BLaER1 (cell line): Measurements from ENCODE around the gene KLC3.
"Not testable (repeated sequence)": the region's sequence is repeated elsewhere in the genome, so short reads cannot be mapped to it uniquely, and the experiment has no call there.

ENCODE experiments used
- H3K27ac ChIP-seq: shearing (Covaris generic); formaldehyde crosslinking; 2 replicates; pipeline ENCODE4 v1.8.1; 2022
- H3K27me3 ChIP-seq: shearing (Covaris generic); formaldehyde crosslinking; 2 replicates; pipeline ENCODE4 v1.8.1; 2022
- H3K36me3 ChIP-seq: shearing (Covaris generic); formaldehyde crosslinking; 2 replicates; pipeline ENCODE4 v1.8.1; 2022
- H3K4me1 ChIP-seq: shearing (Covaris generic); formaldehyde crosslinking; 2 replicates; pipeline ENCODE4 v1.8.1; 2022
- H3K4me2 ChIP-seq: shearing (Covaris generic); formaldehyde crosslinking; 2 replicates; pipeline ENCODE4 v1.8.1; 2022
- H3K4me3 ChIP-seq: shearing (Covaris generic); formaldehyde crosslinking; 2 replicates; pipeline ENCODE4 v1.8.1; 2022
- H3K9ac ChIP-seq: shearing (Covaris generic); formaldehyde crosslinking; 2 replicates; pipeline ENCODE4 v1.8.1; 2022
- H3K9me3 ChIP-seq: shearing (Covaris generic); formaldehyde crosslinking; 2 replicates; pipeline ENCODE4 v1.8.1; 2022
- H4K20me1 ChIP-seq: shearing (Covaris generic); formaldehyde crosslinking; 2 replicates; pipeline ENCODE4 v1.8.1; 2022
- Cebpa-rat ChIP-seq: shearing (Covaris generic); IDR thresholded peaks from 2 replicates; pipeline ENCODE4 v1.8.1; 2022

The KLC3 gene

GRCh38 chr19:45303269-45304060 is 37.1 kb upstream of the KLC3 start:
- Histone ChIP-seq H3K27me3 (no peaks in the 10 kb centered on the region), H3K36me3 (peaks cover 53% of the 10 kb centered on the region), H3K9me3 (no peaks in the 10 kb centered on the region), H3K9ac (no peak overlapping the region), H3K4me3 (no peak overlapping the region), H4K20me1 (no peaks in the 10 kb centered on the region), H3K4me2 (no peak overlapping the region), H3K27ac (no peak overlapping the region), H3K4me1 (no peaks in the 10 kb centered on the region)
- TF ChIP-seq Cebpa-rat: no peak

GRCh38 chr19:45304141-45304926 is 36.2 kb upstream of the KLC3 start:
- no peaks in the 10 kb centered on the region for H3K9me3 ChIP-seq
- no peak overlapping the region for H3K4me3 ChIP-seq
- no peak overlapping the region for H3K9ac ChIP-seq
- no peak overlapping the region for H3K27ac ChIP-seq
- no peaks in the 10 kb centered on the region for H3K27me3 ChIP-seq
- H3K4me1 ChIP-seq: no peaks in the 10 kb centered on the region
- no peak for TF ChIP-seq Cebpa-rat
- no peak overlapping the region for H3K4me2 ChIP-seq
- H3K36me3 ChIP-seq: peaks cover 44% of the 10 kb centered on the region
- no peaks in the 10 kb centered on the region for H4K20me1 ChIP-seq

- no peak overlapping the region for H3K9ac ChIP-seq
- no peak overlapping the region for H3K4me2 ChIP-seq
- H3K4me3 ChIP-seq: no peak overlapping the region
- no peaks in the 10 kb centered on the region for H3K27me3 ChIP-seq
- H4K20me1 ChIP-seq: no peaks in the 10 kb centered on the region
- H3K27ac ChIP-seq: no peak overlapping the region
- no peaks in the 10 kb centered on the region for H3K9me3 ChIP-seq
- no peak for TF ChIP-seq Cebpa-rat
- H3K4me1 ChIP-seq: no peaks in the 10 kb centered on the region
- peaks cover 38% of the 10 kb centered on the region for H3K36me3 ChIP-seq
Measured at GRCh38 chr19:45305007-45305406, 35.5 kb upstream of the KLC3 start.

- no peak for TF ChIP-seq Cebpa-rat
- Histone ChIP-seq H3K9me3 (no peaks in the 10 kb centered on the region), H3K9ac (no peak overlapping the region), H3K27ac (no peak overlapping the region), H4K20me1 (no peaks in the 10 kb centered on the region), H3K36me3 (peaks cover 34% of the 10 kb centered on the region), H3K4me1 (no peaks in the 10 kb centered on the region), H3K4me3 (no peak overlapping the region), H3K27me3 (no peaks in the 10 kb centered on the region), H3K4me2 (no peak overlapping the region)
Measured at GRCh38 chr19:45305421-45305820, 35.1 kb upstream of the KLC3 start.

GRCh38 chr19:45306040-45306439 is 34.5 kb upstream of the KLC3 start:
- Histone ChIP-seq H3K27me3 (no peaks in the 10 kb centered on the region), H3K36me3 (peaks cover 27% of the 10 kb centered on the region), H3K4me3 (no peak overlapping the region), H3K4me2 (no peak overlapping the region), H3K9ac (no peak overlapping the region), H4K20me1 (no peaks in the 10 kb centered on the region), H3K9me3 (no peaks in the 10 kb centered on the region), H3K27ac (no peak overlapping the region), H3K4me1 (no peaks in the 10 kb centered on the region)
- TF ChIP-seq Cebpa-rat: no peak

- no peak overlapping the region for H3K4me3 ChIP-seq
- H3K27me3 ChIP-seq: no peaks in the 10 kb centered on the region
- H3K27ac ChIP-seq: no peak overlapping the region
- no peaks in the 10 kb centered on the region for H3K4me1 ChIP-seq
- TF ChIP-seq Cebpa-rat: no peak
- H3K4me2 ChIP-seq: no peak overlapping the region
- no peaks in the 10 kb centered on the region for H3K9me3 ChIP-seq
- no peaks in the 10 kb centered on the region for H4K20me1 ChIP-seq
- H3K36me3 ChIP-seq: peaks cover 22% of the 10 kb centered on the region
- no peak overlapping the region for H3K9ac ChIP-seq
Measured at GRCh38 chr19:45306518-45307027, 34.0 kb upstream of the KLC3 start.

- Histone ChIP-seq H3K27ac (no peak overlapping the region), H3K4me2 (no peak overlapping the region), H3K9me3 (no peaks in the 10 kb centered on the region), H4K20me1 (no peaks in the 10 kb centered on the region), H3K9ac (no peak overlapping the region), H3K27me3 (no peaks in the 10 kb centered on the region), H3K36me3 (peaks cover 14% of the 10 kb centered on the region), H3K4me3 (no peak overlapping the region), H3K4me1 (peaks cover 5% of the 10 kb centered on the region; the same call in 1 of the 2 replicates)
- no peak for TF ChIP-seq Cebpa-rat
Measured at GRCh38 chr19:45307361-45307760, 33.2 kb upstream of the KLC3 start.

GRCh38 chr19:45309322-45309721 is 31.2 kb upstream of the KLC3 start:
- not testable (repeated sequence) for H3K27ac ChIP-seq, H3K9me3 ChIP-seq, H4K20me1 ChIP-seq, H3K36me3 ChIP-seq, H3K4me3 ChIP-seq, H3K27me3 ChIP-seq, H3K4me2 ChIP-seq, H3K9ac ChIP-seq
- peaks cover 15% of the 10 kb centered on the region for H3K4me1 ChIP-seq

GRCh38 chr19:45311621-45312020 is 28.9 kb upstream of the KLC3 start:
- no peak overlapping the region; the same call in 1 of the 2 replicates for H3K27ac ChIP-seq
- H3K36me3 ChIP-seq: no peaks in the 10 kb centered on the region

GRCh38 chr19:45312285-45312684 is 28.3 kb upstream of the KLC3 start:
- H3K9me3 ChIP-seq, H3K4me3 ChIP-seq, H3K4me2 ChIP-seq, H3K36me3 ChIP-seq, H3K9ac ChIP-seq, H4K20me1 ChIP-seq, H3K27ac ChIP-seq, H3K27me3 ChIP-seq: not testable (repeated sequence)
- peaks cover 25% of the 10 kb centered on the region for H3K4me1 ChIP-seq

More at GRCh38 chr19:45311621-45312020, 28.9 kb upstream of the KLC3 start:
- no peak overlapping the region for H3K4me3 ChIP-seq
- 0 out of 2 replicates have a peak overlapping the region, but pooled peaks have one; percentile 30 for H3K4me2 ChIP-seq
- no peak for TF ChIP-seq Cebpa-rat
- H3K4me1 ChIP-seq: peaks cover 25% of the 10 kb centered on the region
- no peaks in the 10 kb centered on the region for H4K20me1 ChIP-seq
- no peaks in the 10 kb centered on the region for H3K27me3 ChIP-seq
- H3K9ac ChIP-seq: no peak overlapping the region
- no peaks in the 10 kb centered on the region for H3K9me3 ChIP-seq
